MCF 10A (cell line): ENCODE results near the gene LEUTX. TPM values are rescaled to one million over a fixed set of nuclear protein-coding genes. Genes with fewer than 3 reads are reported as not detected.

Experiments
- BruUV-seq: library from RNA; stranded (reverse); fragments of 400-500 nt; replicated peaks from 2 replicates; lab custom pipeline; 2021; lab: Mats Ljungman, UMichigan
- CTCF ChIA-PET: fragments of 300-600 bp; sonication (Branson Sonifier 250); formaldehyde crosslinking; extraction: SDS; loops from one replicate; lab custom pipeline; 2021; ENCODE audit warnings: antibody characterized with exemption, inconsistent platforms; lab: Yijun Ruan, JAX
- POLR2A ChIA-PET: fragments of 300-600, 350-650 bp; sonication (Branson Sonifier 250); formaldehyde crosslinking; extraction: SDS; loops from one replicate; lab custom pipeline; 2020; ENCODE audit warnings: antibody characterized with exemption, inconsistent platforms; lab: Yijun Ruan, JAX
- DNase-seq: peaks from one replicate; pipeline ENCODE4 v3.0.0-alpha.2; 2018; ENCODE audit not compliant: unreplicated experiment
- H3K27ac Mint-ChIP-seq: one replicate; pipeline ENCODE4 v1.8.0; 2022; ENCODE audit warnings: mild to moderate bottlenecking, low read depth, mixed read lengths; ENCODE audit not compliant: unreplicated experiment
- H3K27me3 Mint-ChIP-seq: one replicate; pipeline ENCODE4 v1.8.0; 2022; ENCODE audit warnings: mixed read lengths; ENCODE audit not compliant: insufficient read depth, unreplicated experiment
- H3K36me3 Mint-ChIP-seq: one replicate; pipeline ENCODE4 v1.8.0; 2022; ENCODE audit warnings: mild to moderate bottlenecking, moderate library complexity, mixed read lengths; ENCODE audit not compliant: insufficient read depth, unreplicated experiment
- H3K4me1 Mint-ChIP-seq: one replicate; pipeline ENCODE4 v1.8.0; 2022; ENCODE audit warnings: mixed read lengths; ENCODE audit not compliant: insufficient read depth, unreplicated experiment
- H3K4me3 Mint-ChIP-seq: one replicate; pipeline ENCODE4 v1.8.0; 2022; ENCODE audit warnings: mild to moderate bottlenecking, moderate library complexity, mixed read lengths; ENCODE audit not compliant: unreplicated experiment
- H3K9me3 Mint-ChIP-seq: one replicate; pipeline ENCODE4 v1.8.0; 2022; ENCODE audit warnings: mixed read lengths; ENCODE audit not compliant: unreplicated experiment
- intact Hi-C: fragments of 100-400 bp; cut with micrococcal nuclease; formaldehyde crosslinking; loops from 2 replicates; pipeline ENCODE4 v1.14.1; 2022
- total RNA-seq: library from RNA; stranded (reverse); gene quantifications from 2 replicates; pipeline ENCODE4 v1.2.3, GENCODE V29; 2022
- TF ChIP-seq, protein P1 (sequence below): fragments of 200-600 bp; IDR thresholded peaks from one replicate; pipeline ENCODE4 v1.8.0; 2022; ENCODE audit warnings: antibody characterized with exemption, mild to moderate bottlenecking; ENCODE audit not compliant: unreplicated experiment

The LEUTX gene
- total RNA-seq, 1 experiment from 2014 or later = not detected

DNA sequence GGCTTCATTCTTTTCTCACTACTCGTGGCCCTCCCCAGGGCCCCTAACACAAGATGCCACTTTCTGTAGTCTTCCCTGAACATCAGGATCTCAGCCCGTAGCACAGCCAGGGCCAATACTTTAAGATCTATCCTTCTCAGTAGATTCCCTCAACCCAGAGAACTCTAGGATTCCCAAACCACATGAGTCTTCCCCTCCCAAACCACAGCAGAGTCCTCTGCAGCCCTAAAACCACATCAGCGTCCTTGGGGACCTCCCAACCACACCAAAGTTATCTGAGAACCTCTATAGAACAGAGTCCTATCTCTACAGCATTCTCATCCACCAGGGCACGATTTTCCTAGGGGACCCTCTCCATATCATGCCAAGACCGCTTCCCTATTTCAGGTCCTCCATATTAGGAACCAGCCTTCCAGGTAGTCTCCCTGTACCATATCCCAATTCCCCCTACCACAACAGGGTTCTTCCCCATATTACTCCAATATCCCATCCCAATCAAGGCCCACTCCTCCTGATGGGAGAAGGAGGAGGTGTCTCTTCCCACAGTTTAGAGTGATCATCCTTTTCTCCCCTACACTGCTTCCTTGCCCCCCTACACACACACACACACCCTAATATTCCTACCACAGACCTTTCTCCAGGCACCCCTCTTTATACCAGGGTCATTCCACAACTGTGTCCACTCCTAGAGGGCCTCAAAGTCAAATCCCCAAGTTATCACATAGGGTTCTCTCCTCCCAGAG, 53.9 kb downstream of the LEUTX start:
- DNase-seq = no peak
- no peaks in the 10 kb centered on the region for H3K27me3 Mint-ChIP-seq
- peaks cover 90% of the 10 kb centered on the region for H3K36me3 Mint-ChIP-seq
- H3K4me1 Mint-ChIP-seq = peaks cover 21% of the 10 kb centered on the region
- ChIA-PET POLR2A (no interaction called here), CTCF (interaction anchor here (1.5 kb wide), 1 partner anchor 11 kb away, joined by 7 read pairs; no protein-coding TSS in a partner anchor)
- intact Hi-C loops = no loop called here
- peak overlapping the region; percentile 47 for H3K27ac Mint-ChIP-seq
- TF ChIP-seq, protein P1, sequence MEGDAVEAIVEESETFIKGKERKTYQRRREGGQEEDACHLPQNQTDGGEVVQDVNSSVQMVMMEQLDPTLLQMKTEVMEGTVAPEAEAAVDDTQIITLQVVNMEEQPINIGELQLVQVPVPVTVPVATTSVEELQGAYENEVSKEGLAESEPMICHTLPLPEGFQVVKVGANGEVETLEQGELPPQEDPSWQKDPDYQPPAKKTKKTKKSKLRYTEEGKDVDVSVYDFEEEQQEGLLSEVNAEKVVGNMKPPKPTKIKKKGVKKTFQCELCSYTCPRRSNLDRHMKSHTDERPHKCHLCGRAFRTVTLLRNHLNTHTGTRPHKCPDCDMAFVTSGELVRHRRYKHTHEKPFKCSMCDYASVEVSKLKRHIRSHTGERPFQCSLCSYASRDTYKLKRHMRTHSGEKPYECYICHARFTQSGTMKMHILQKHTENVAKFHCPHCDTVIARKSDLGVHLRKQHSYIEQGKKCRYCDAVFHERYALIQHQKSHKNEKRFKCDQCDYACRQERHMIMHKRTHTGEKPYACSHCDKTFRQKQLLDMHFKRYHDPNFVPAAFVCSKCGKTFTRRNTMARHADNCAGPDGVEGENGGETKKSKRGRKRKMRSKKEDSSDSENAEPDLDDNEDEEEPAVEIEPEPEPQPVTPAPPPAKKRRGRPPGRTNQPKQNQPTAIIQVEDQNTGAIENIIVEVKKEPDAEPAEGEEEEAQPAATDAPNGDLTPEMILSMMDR = no peak
- peak overlapping the region; percentile 79 for H3K4me3 Mint-ChIP-seq
- no peaks in the 10 kb centered on the region for H3K9me3 Mint-ChIP-seq
- BruUV-seq = no TSS peak

DNA sequence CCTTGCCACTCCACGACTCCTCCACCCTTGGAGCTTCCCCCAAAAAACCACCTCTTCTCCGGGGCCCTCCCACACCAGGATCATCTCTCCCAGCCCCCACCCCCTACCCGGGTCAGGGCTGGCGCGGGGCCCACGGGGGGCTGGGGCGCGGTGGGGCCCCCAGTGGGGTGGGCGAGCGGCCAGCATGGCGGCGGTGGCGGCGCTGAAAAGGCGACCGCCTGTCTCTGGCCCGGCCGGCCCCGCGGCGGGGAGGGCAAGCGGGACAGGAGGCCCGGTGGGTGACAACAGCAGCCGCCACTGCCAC, 54.5 kb downstream of the LEUTX start:
- no TSS peak for BruUV-seq
- H3K4me3 Mint-ChIP-seq = peak overlapping the region; percentile 79
- H3K9me3 Mint-ChIP-seq = no peaks in the 10 kb centered on the region
- ChIA-PET CTCF (interaction anchor here (1.5 kb wide), 1 partner anchor 10 kb away, joined by 7 read pairs; no protein-coding TSS in a partner anchor), POLR2A (interaction anchor here (0.7 to 1.6 kb wide), 4 partner anchors 11 to 138 kb away, joined by 3 to 11 read pairs (median 7); partner anchors contain the start of genes FBL and PSMC4)
- TF ChIP-seq, protein P1 = no peak
- H3K27me3 Mint-ChIP-seq = no peaks in the 10 kb centered on the region
- peaks cover 21% of the 10 kb centered on the region for H3K4me1 Mint-ChIP-seq
- intact Hi-C loops = no loop called here
- H3K27ac Mint-ChIP-seq = peak overlapping the region; percentile 96
- H3K36me3 Mint-ChIP-seq = peaks cover 89% of the 10 kb centered on the region
- no peak for DNase-seq

DNA sequence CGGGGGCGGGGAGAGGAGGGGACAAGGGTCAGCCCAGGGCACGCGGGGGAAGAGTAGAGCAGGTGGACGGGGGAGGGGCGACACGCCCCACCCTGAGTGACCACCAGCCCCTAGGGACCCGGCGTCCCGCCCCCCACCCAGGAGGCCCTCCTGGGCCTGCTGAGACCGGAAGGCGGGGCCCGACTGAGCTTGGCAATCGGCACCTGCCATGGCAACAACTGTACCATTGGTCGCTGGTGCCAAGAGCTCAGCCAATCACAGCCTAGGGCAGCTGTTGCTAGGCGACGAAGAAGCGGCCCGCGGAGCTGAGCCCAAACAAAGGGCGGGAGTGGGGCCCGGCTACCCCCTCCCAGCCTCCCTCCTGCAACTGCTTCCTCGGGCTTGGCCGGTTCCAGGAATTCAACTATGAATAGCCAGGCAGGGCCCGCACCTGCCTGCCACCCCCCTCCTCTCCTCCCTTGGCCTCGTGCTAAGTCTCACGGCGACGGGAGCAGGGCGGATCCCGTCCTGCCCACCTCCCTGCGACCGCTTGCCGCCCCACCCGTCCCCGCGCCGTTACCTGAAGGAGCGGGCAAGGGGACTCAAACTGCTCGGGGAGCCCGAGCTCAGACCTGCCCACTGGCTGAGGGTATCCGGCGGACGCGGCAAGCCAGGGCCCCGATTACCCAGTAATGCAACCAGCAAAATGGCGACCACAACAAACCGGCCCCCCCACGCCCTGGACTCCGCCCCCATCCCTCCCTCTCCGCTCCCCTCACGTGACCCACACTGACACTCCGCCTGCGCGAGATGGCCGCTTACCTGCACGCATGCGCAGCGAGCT, 55.0 kb downstream of the LEUTX start, which contains the start of gene DYRK1B:
Gene DYRK1B, minus strand, starts transcription at position 699 of the 823 bp plus-strand sequence. CDS start 2,295 bp downstream, outside the sequence.
- H3K4me1 Mint-ChIP-seq = peaks cover 21% of the 10 kb centered on the region
- peak; percentile 92 for DNase-seq
- intact Hi-C loops = no loop called here
- no peaks in the 10 kb centered on the region for H3K9me3 Mint-ChIP-seq
- ChIA-PET CTCF (interaction anchor here (0.7 to 1.5 kb wide), 2 partner anchors 10 to 51 kb away, joined by 3 to 7 read pairs; no protein-coding TSS in a partner anchor), POLR2A (interaction anchor here (0.6 to 1.6 kb wide), 10 partner anchors 9 to 897 kb away, joined by 3 to 11 read pairs (median 4); partner anchors contain the start of genes FBL and PSMC4)
- peak within 1 kb of the TSS; percentile 96 for H3K27ac Mint-ChIP-seq
- TF ChIP-seq, protein P1 = no peak
- H3K36me3 Mint-ChIP-seq = peaks cover 83% of the 10 kb centered on the region
- BruUV-seq = TSS peak; percentile 39
- no peaks in the 10 kb centered on the region for H3K27me3 Mint-ChIP-seq
- H3K4me3 Mint-ChIP-seq = peak within 1 kb of the TSS; percentile 79
